MM.1S (cell line): ENCODE data around the gene LEPROT.
"Not testable (repeated sequence)": the region's sequence is repeated elsewhere in the genome, so short reads cannot be mapped to it uniquely, and the experiment has no call there.

Experiments used
- DNase-seq: peaks from one replicate; pipeline ENCODE4 v3.0.0-alpha.2; 2015
- H2AFZ ChIP-seq: fragments of 300-600 bp; sonication (generic); 2 replicates; pipeline ENCODE4 v1.6.0; 2016; ENCODE audit warnings: antibody characterized with exemption, low read length
- H3F3A ChIP-seq: fragments of 300-600 bp; sonication (generic); 2 replicates; pipeline ENCODE4 v1.6.1; 2016; ENCODE audit warnings: mild to moderate bottlenecking, antibody characterized with exemption, low read length, moderate library complexity, mixed read lengths; ENCODE audit not compliant: insufficient read depth
- H3K27ac ChIP-seq: fragments of 300-600 bp; sonication (generic); 2 replicates; pipeline ENCODE4 v1.5.1; 2016; ENCODE audit warnings: mild to moderate bottlenecking, low read length
- H3K27me3 ChIP-seq: fragments of 300-600 bp; sonication (generic); replicated peaks from 2 replicates; pipeline ENCODE4 v1.6.0; 2016; ENCODE audit warnings: low read length; ENCODE audit not compliant: insufficient read depth
- H3K36me3 ChIP-seq: fragments of 300-600 bp; sonication (generic); replicated peaks from 2 replicates; pipeline ENCODE4 v1.6.1; 2016; ENCODE audit warnings: mild to moderate bottlenecking, low read length, mixed read lengths; ENCODE audit not compliant: insufficient read depth
- H3K4me1 ChIP-seq: fragments of 300-600 bp; sonication (generic); 2 replicates; pipeline ENCODE4 v1.6.1; 2016; ENCODE audit warnings: low read length, mixed read lengths
- H3K4me2 ChIP-seq: fragments of 300-600 bp; sonication (generic); 2 replicates; pipeline ENCODE4 v1.6.0; 2016; ENCODE audit warnings: low read depth, low read length
- H3K4me3 ChIP-seq: fragments of 300-600 bp; sonication (generic); 2 replicates; pipeline ENCODE4 v1.5.1; 2016; ENCODE audit warnings: low read length, mixed read lengths
- H3K79me2 ChIP-seq: fragments of 300-600 bp; sonication (generic); 2 replicates; pipeline ENCODE4 v1.6.1; 2016; ENCODE audit warnings: mixed run types, low read length, mixed read lengths
- H3K9ac ChIP-seq: fragments of 300-600 bp; sonication (generic); 2 replicates; pipeline ENCODE4 v1.6.1; 2016; ENCODE audit warnings: low read length, mixed read lengths
- H3K9me2 ChIP-seq: fragments of 300-600 bp; sonication (generic); replicated peaks from 2 replicates; pipeline ENCODE4 v1.6.1; 2016; ENCODE audit warnings: mild to moderate bottlenecking, low read length, mixed read lengths; ENCODE audit not compliant: insufficient read depth
- H3K9me3 ChIP-seq: fragments of 300-600 bp; sonication (generic); replicated peaks from 2 replicates; pipeline ENCODE4 v1.6.1; 2016; ENCODE audit warnings: mild to moderate bottlenecking, low read length, mixed read lengths; ENCODE audit not compliant: insufficient read depth
- H4K20me1 ChIP-seq: fragments of 300-600 bp; sonication (generic); 2 replicates; pipeline ENCODE4 v1.6.1; 2016; ENCODE audit warnings: mild to moderate bottlenecking, low read length, moderate library complexity, mixed read lengths; ENCODE audit not compliant: insufficient read depth
- EZH2 ChIP-seq: fragments of 300-600 bp; sonication (generic); optimal IDR thresholded peaks from 2 replicates; pipeline ENCODE3; 2017; ENCODE audit warnings: low read depth, mild to moderate bottlenecking, antibody characterized with exemption, low read length, mixed read lengths
- EZH2phosphoT487 ChIP-seq: fragments of 300-600 bp; sonication (generic); IDR thresholded peaks from 2 replicates; pipeline ENCODE4 v1.6.1; 2018; ENCODE audit warnings: antibody characterized with exemption, low read length
- TF ChIP-seq, protein P1 (sequence below): fragments of 300-600 bp; sonication (generic); IDR thresholded peaks from 2 replicates; pipeline ENCODE4 v1.5.1; 2016; ENCODE audit warnings: antibody characterized with exemption, low read length, mixed read lengths

The LEPROT gene

GRCh38 chr1:65456481-65456880, 36.0 kb downstream of the LEPROT start:
- Histone ChIP-seq H3K27me3 (no peaks in the 10 kb centered on the region), H3K9me3 (no peaks in the 10 kb centered on the region), H4K20me1 (no peaks in the 10 kb centered on the region), H3F3A (no peaks in the 10 kb centered on the region), H2AFZ (no peak overlapping the region), H3K4me2 (no peak overlapping the region), H3K79me2 (no peaks in the 10 kb centered on the region), H3K4me3 (no peak overlapping the region), H3K9me2 (no peaks in the 10 kb centered on the region), H3K4me1 (no peaks in the 10 kb centered on the region), H3K36me3 (no peaks in the 10 kb centered on the region), H3K9ac (no peak overlapping the region), H3K27ac (no peak overlapping the region)
- TF ChIP-seq, protein P1, sequence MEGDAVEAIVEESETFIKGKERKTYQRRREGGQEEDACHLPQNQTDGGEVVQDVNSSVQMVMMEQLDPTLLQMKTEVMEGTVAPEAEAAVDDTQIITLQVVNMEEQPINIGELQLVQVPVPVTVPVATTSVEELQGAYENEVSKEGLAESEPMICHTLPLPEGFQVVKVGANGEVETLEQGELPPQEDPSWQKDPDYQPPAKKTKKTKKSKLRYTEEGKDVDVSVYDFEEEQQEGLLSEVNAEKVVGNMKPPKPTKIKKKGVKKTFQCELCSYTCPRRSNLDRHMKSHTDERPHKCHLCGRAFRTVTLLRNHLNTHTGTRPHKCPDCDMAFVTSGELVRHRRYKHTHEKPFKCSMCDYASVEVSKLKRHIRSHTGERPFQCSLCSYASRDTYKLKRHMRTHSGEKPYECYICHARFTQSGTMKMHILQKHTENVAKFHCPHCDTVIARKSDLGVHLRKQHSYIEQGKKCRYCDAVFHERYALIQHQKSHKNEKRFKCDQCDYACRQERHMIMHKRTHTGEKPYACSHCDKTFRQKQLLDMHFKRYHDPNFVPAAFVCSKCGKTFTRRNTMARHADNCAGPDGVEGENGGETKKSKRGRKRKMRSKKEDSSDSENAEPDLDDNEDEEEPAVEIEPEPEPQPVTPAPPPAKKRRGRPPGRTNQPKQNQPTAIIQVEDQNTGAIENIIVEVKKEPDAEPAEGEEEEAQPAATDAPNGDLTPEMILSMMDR, result no peak
- TF ChIP-seq EZH2 (no peak), EZH2phosphoT487 (no peak)
- DNase-seq, result no peak

DNA sequence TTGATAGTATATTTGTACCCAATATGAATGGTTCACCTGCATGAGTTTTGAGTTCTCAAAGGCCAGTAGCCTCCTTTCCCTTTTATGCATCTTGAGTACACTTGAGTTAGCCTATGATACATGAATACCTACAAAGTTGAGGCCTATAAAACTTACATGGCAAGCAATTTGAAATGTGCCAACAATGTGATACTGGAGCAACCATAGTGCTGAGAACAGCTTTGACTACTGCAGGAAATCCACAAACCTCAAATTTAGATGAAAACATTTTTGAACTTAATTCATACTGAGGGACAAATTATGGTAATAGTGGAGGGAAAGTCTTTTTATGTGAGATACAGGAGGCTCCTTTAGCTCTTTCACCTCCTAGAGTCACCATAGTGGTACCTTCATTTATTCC, 37.4 kb downstream of the LEPROT start:
- Histone ChIP-seq H3K4me3 (no peak overlapping the region), H4K20me1 (no peaks in the 10 kb centered on the region), H3K4me1 (no peaks in the 10 kb centered on the region), H3K9me3 (no peaks in the 10 kb centered on the region), H3K79me2 (no peaks in the 10 kb centered on the region), H3K9me2 (no peaks in the 10 kb centered on the region), H3K4me2 (no peak overlapping the region), H3K9ac (no peak overlapping the region), H3K27me3 (no peaks in the 10 kb centered on the region), H2AFZ (no peak overlapping the region), H3F3A (no peaks in the 10 kb centered on the region), H3K36me3 (no peaks in the 10 kb centered on the region), H3K27ac (no peak overlapping the region)
- TF ChIP-seq, protein P1, result no peak
- TF ChIP-seq EZH2phosphoT487, result no peak
- no peak for TF ChIP-seq EZH2
- DNase-seq, result no peak

GRCh38 chr1:65458730-65459396, 38.4 kb downstream of the LEPROT start:
- no peaks in the 10 kb centered on the region for H3F3A ChIP-seq
- H3K9me2 ChIP-seq, result no peaks in the 10 kb centered on the region
- no peaks in the 10 kb centered on the region for H3K27me3 ChIP-seq
- no peak overlapping the region for H3K27ac ChIP-seq
- H3K9me3 ChIP-seq, result no peaks in the 10 kb centered on the region
- H2AFZ ChIP-seq, result no peak overlapping the region
- no peak overlapping the region for H3K4me3 ChIP-seq
- H3K4me1 ChIP-seq, result no peaks in the 10 kb centered on the region
- no peak overlapping the region for H3K4me2 ChIP-seq
- H3K9ac ChIP-seq, result no peak overlapping the region
- H3K79me2 ChIP-seq, result no peaks in the 10 kb centered on the region
- H3K36me3 ChIP-seq, result no peaks in the 10 kb centered on the region
- H4K20me1 ChIP-seq, result no peaks in the 10 kb centered on the region
- TF ChIP-seq EZH2, result no peak
- no peak for TF ChIP-seq EZH2phosphoT487
- no peak for DNase-seq

- no peaks in the 10 kb centered on the region for H3K9me2 ChIP-seq
- H3K27me3 ChIP-seq, result no peaks in the 10 kb centered on the region
- H3K9me3 ChIP-seq, result no peaks in the 10 kb centered on the region
- DNase-seq, result peak; percentile 31
- TF ChIP-seq, protein P1, result peak; percentile 55
- TF ChIP-seq EZH2, result no peak
- no peak overlapping the region for H3K4me3 ChIP-seq
- H3K36me3 ChIP-seq, result no peaks in the 10 kb centered on the region
- H4K20me1 ChIP-seq, result no peaks in the 10 kb centered on the region
- no peaks in the 10 kb centered on the region for H3F3A ChIP-seq
- H3K79me2 ChIP-seq, result no peaks in the 10 kb centered on the region
- H3K4me2 ChIP-seq, result no peak overlapping the region
- no peak overlapping the region for H3K27ac ChIP-seq
- no peak overlapping the region for H2AFZ ChIP-seq
- H3K9ac ChIP-seq, result no peak overlapping the region
- H3K4me1 ChIP-seq, result no peaks in the 10 kb centered on the region
Measured at GRCh38 chr1:65459397-65459768, 38.9 kb downstream of the LEPROT start.

DNA sequence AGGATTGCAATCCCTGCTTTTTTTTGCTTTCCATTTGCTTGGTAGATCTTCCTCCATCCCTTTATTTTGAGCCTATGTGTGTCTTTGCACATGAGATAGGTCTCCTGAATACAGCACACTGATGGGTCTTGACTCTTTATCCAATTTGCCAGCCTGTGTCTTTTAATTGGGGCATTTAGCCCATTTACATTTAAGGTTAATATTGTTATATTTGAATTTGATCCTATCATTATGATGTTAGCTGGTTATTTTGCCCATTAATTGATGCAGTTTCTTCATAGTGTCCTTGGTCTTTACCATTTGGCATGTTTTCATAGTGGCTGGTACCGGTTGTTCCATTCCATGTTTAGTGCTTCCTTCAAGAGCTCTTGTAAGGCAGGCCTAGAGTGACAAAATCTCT, 45.4 kb downstream of the LEPROT start:
- H3K9ac ChIP-seq, H3K4me1 ChIP-seq, H3K79me2 ChIP-seq, DNase-seq, H3K27me3 ChIP-seq, H3K4me2 ChIP-seq, H2AFZ ChIP-seq, H3K9me3 ChIP-seq, H3K27ac ChIP-seq, H3F3A ChIP-seq, H3K36me3 ChIP-seq, H3K4me3 ChIP-seq, H4K20me1 ChIP-seq, H3K9me2 ChIP-seq: not testable (repeated sequence)
